ENCODE measurements around the gene KIFC3.

- no peak for TF ChIP-seq CTCF (IDR thresholded peaks at IDR 0.05)
- no peak for TF ChIP-seq POLR2AphosphoS5 (IDR thresholded peaks at IDR 0.05)
- no peak for TF ChIP-seq POLR2A (IDR thresholded peaks at IDR 0.05)
Measured at GRCh38 chr16:57826052-57826451, 23.8 kb upstream of the KIFC3 start.

All from sigmoid colon (tissue), 4 donors.